Mononuclear cell (primary cell): ENCODE measurements around the gene SCRN2. TPM values are rescaled to one million over a fixed set of nuclear protein-coding genes. Genes with fewer than 3 reads are reported as not detected.

Experiments used
- H3K27me3 ChIP-seq: 2 replicates; pipeline ENCODE4 v1.6.0; 2011; ENCODE audit warnings: low read length, control low read depth; ENCODE audit not compliant: insufficient read depth
- H3K4me1 ChIP-seq: 2 replicates; pipeline ENCODE4 v1.5.1; 2011; ENCODE audit warnings: mild to moderate bottlenecking, low read length, control low read depth; ENCODE audit not compliant: insufficient read depth
- H3K4me3 ChIP-seq: 2 replicates; pipeline ENCODE4 v1.5.1; 2011; ENCODE audit warnings: mild to moderate bottlenecking, low read length, moderate library complexity
- H3K9me3 ChIP-seq: 2 replicates; pipeline ENCODE4 v1.5.1; 2011; ENCODE audit warnings: low read depth, mild to moderate bottlenecking, control low read depth, low read length
- total RNA-seq: library from RNA; depleted of rRNA; stranded (reverse); fragments of >200 nt; gene quantifications from one replicate; pipeline ENCODE4 v1.2.3, GENCODE V29; 2012

Gene SCRN2
- total RNA-seq, 1 donor: 11.2 TPM

DNA sequence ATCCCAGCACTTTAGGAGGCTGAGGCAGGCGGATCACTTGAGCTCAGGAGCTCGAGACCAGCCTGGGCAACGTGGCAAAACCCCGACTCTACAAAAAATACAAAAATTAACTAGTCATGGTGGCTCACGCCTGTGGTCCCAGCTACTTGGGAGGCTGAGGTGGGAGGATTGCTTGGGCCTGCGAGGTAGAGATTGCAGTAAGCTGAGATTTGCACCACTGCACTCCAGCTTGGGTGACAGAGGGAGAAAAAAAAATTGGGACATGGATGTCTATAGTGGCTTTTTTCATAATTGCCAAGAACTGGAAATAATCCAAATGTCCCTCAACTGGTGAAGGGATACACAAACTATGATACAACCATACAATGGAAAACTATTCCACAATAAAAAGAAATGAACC lies 48.1 kb downstream of the SCRN2 start:
- peaks cover 63% of the 10 kb centered on the region for H3K27me3 ChIP-seq
- H3K4me1 ChIP-seq: peaks cover 11% of the 10 kb centered on the region
- no peaks in the 10 kb centered on the region for H3K9me3 ChIP-seq
- no peak overlapping the region for H3K4me3 ChIP-seq

DNA sequence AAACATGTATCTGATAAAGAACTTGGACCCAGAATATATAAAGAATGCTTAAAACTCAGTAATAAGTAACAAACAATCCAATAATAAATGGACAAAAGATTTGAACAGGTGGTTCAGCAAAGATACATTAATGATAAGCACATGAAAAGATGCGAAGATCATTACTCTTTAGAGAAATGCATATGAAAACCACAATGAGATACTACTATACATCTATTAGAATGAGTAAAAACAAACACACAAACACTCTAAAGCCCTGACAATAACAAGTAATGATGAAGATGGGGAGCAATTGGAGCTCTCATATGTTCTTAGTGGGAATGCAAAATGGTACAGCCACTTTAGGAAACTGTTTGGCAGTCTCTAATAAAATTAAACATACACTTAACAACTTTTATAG lies 48.6 kb downstream of the SCRN2 start:
- Histone ChIP-seq H3K4me3 (no peak overlapping the region), H3K9me3 (no peaks in the 10 kb centered on the region), H3K27me3 (peaks cover 66% of the 10 kb centered on the region), H3K4me1 (peaks cover 11% of the 10 kb centered on the region)

DNA sequence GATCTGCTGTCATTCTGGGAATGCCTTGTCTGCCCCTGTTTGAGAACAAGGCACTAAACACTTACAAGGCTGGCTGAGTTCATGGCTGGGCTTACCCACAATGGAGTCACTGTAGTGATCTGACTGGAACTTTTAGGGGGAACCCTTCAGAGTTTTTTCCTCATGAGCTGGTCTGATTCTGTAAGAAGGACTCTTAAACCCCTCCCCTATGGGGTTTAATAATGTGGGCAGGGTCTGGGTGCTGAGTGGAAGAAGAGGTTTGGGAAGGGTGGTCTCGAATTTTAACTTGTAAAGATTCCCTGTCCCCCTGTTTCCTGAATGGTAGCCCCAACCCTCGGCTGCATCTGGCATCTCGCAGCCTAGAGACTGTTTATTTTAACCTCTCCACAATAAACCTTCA lies 50.0 kb downstream of the SCRN2 start:
- Histone ChIP-seq H3K9me3 (no peaks in the 10 kb centered on the region), H3K4me1 (peaks cover 11% of the 10 kb centered on the region), H3K27me3 (peaks cover 66% of the 10 kb centered on the region), H3K4me3 (no peak overlapping the region)

DNA sequence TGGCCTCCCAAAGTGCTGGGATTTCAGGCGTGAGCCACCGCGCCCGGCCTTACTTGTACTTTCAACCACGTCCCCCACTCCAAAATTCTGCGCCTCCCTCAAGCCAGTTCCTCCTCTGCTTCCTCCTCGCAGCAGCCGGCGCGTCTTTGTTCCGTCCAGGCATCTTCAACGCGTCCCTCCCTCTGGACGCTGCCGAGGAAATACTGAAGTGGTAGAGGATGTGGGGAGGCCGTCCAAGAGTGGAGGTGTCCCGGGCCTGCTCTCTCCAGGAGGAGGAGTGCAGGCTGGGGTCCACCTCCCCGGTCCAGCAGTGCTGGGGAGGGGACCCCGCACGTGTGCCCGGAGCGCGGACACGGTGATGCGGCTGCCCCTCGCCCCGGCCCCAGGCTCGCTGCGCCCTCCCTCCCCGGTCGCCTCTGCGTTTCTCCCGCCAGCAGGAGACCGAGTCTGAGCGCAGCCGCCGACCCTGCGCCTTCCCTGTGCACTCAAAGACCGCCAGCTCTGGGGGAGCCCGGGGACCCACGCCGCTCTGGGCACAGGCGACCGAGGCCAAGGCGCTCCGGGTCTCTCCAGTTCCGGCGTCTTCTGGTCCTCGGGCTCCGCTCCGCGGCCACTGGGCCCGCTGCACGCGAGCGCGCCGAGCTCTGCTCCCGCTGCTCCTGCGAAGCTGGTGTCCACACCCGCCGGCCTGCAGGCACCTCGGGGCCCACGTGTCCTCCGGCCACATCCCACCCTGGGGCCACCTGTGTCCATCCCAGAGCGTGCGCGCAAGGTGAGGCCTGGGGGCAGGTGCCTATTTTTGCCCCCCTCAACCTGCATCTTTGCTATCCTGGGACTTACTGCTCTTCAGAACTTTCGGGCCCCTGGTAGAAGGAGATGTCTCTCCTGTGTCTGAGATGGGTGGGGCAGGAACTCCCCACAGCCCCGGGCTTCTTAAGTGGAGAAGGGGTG lies 51.2 kb downstream of the SCRN2 start:
- no peak overlapping the region for H3K4me3 ChIP-seq
- H3K4me1 ChIP-seq: peaks cover 11% of the 10 kb centered on the region
- no peaks in the 10 kb centered on the region for H3K9me3 ChIP-seq
- peaks cover 63% of the 10 kb centered on the region for H3K27me3 ChIP-seq

Other genes with a start within 250 kb of the SCRN2 start
- gene KPNB1, start 191.4 kb downstream of the SCRN2 start, total RNA-seq: 161 TPM
- gene TBKBP1, start 147.1 kb downstream of the SCRN2 start, total RNA-seq: 4.7 TPM
- gene TBX21, start 108.0 kb downstream of the SCRN2 start, total RNA-seq: 15.7 TPM
- gene OSBPL7, start 19.5 kb downstream of the SCRN2 start, total RNA-seq: 8.5 TPM
- 35.2 TPM for gene MRPL10, start 9.7 kb downstream of the SCRN2 start, total RNA-seq
- gene LRRC46, start 9.6 kb downstream of the SCRN2 start, total RNA-seq: not detected
- 0.21 TPM for gene SP6, start 9.9 kb upstream of the SCRN2 start, total RNA-seq
- 2.5 TPM for gene SP2, start 55.0 kb upstream of the SCRN2 start, total RNA-seq
- gene PNPO, start 100.3 kb upstream of the SCRN2 start, total RNA-seq: 6.6 TPM
- gene PRR15L, start 116.6 kb upstream of the SCRN2 start, total RNA-seq: not detected
- gene CDK5RAP3, start 129.8 kb upstream of the SCRN2 start, total RNA-seq: 52.3 TPM
- gene COPZ2, start 196.5 kb upstream of the SCRN2 start, total RNA-seq: 0.52 TPM
- gene NFE2L1, start 207.1 kb upstream of the SCRN2 start, total RNA-seq: 17.0 TPM